ENCODE results near the gene RAB33B.

DNA sequence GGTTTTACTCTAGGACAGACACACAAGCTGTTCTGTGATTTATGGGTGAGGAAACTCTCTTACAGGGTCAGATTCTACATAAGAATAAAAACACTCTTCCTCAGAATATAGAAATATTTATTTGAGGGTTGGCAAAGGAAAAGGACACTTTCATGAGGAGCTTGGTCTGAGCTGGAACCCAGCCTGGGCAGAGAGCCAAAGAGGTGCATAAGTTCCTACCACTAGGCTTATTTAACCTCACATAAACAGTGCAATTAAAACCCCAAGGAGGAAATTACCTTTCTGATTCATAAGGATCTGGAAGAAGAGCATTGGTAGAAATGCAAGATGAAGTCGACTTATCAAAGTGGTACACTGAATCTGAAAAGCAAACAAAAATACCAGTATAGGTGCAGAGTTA lies 69.2 kb downstream of the RAB33B start:
- TF ChIP-seq SP7 (tag by site-specific recombination; IDR thresholded peaks at IDR 0.05) (no peak), ZNF513 (tag by site-specific recombination; IDR thresholded peaks at IDR 0.05) (no peak), CTCF (tag by site-specific recombination; IDR thresholded peaks at IDR 0.05) (no peak), TCF7L2 (IDR thresholded peaks at IDR 0.05; ENCODE audit: borderline replicate concordance, low read depth, low read length) (no peak), ZNF324 (tag by site-specific recombination; IDR thresholded peaks at IDR 0.05) (no peak), ZNF670 (tag by site-specific recombination; IDR thresholded peaks at IDR 0.05; ENCODE audit: low read depth) (no peak), ZNF585B (tag by site-specific recombination; IDR thresholded peaks at IDR 0.05) (no peak), ZBTB7A (tag by site-specific recombination; IDR thresholded peaks at IDR 0.05; ENCODE audit: low read depth) (no peak), ZNF394 (tag by site-specific recombination; IDR thresholded peaks at IDR 0.05; ENCODE audit: borderline replicate concordance) (no peak), ZNF555 (tag by site-specific recombination; conservative IDR thresholded peaks at IDR 0.05) (no peak), ZNF174 (tag by site-specific recombination; IDR thresholded peaks at IDR 0.05) (no peak)
- TF ChIP-seq, protein P1, sequence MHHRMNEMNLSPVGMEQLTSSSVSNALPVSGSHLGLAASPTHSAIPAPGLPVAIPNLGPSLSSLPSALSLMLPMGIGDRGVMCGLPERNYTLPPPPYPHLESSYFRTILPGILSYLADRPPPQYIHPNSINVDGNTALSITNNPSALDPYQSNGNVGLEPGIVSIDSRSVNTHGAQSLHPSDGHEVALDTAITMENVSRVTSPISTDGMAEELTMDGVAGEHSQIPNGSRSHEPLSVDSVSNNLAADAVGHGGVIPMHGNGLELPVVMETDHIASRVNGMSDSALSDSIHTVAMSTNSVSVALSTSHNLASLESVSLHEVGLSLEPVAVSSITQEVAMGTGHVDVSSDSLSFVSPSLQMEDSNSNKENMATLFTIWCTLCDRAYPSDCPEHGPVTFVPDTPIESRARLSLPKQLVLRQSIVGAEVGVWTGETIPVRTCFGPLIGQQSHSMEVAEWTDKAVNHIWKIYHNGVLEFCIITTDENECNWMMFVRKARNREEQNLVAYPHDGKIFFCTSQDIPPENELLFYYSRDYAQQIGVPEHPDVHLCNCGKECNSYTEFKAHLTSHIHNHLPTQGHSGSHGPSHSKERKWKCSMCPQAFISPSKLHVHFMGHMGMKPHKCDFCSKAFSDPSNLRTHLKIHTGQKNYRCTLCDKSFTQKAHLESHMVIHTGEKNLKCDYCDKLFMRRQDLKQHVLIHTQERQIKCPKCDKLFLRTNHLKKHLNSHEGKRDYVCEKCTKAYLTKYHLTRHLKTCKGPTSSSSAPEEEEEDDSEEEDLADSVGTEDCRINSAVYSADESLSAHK (tag by site-specific recombination; IDR thresholded peaks at IDR 0.05), result no peak
